ENCODE measurements around the gene LRTM1.

DNA sequence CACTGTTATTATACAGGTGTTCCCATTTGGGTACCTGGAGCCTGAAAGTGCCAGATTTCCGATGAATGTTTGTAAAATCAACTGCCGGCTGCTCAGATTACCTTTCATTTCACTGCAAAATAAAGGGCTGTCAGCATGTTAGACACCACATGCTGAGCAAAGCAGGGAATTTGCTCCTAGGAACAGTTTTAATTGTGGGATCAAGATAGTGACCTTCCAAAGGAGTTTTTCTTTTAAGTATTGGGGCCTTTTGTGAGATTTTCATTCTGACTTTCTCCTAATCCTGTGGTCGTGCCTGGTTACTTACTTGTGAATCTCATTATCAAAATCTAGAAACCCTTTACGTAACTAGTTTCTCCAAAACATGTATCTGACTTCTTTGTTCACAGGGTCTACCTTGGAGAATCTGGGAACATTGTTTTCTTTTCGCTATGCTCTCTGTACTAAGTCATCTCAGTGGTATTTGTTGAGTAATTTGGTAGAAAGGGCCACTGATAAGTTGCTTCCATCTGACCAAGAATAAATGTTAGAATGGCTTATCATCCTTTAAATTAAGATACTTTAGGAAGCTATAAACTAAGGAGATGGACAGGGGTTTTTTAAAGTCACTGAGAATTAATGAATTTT lies 40.8 kb upstream of the LRTM1 start:
- TF ChIP-seq GATA2 (IDR thresholded peaks at IDR 0.05; ENCODE audit: low read depth, low read length) (no peak), GATA3 (IDR thresholded peaks at IDR 0.05; ENCODE audit: low read depth, low read length) (no peak)

All from SH-SY5Y (cell line).